Hematopoietic multipotent progenitor cell treated with erythropoietin and hydrocortisone succinate and interleukin-3 and kit ligand, for 4 days (in vitro differentiated cells): ENCODE data around the gene ADIPOR1.
"Not testable (repeated sequence)": the region's sequence is repeated elsewhere in the genome, so short reads cannot be mapped to it uniquely, and the experiment has no call there.

Source experiments
- DNase-seq: peaks from one replicate; pipeline ENCODE4 v3.0.0-alpha.2; 2015

Gene ADIPOR1

GRCh38 chr1:202968351-202968750 is 10.2 kb upstream of the ADIPOR1 start:
- DNase-seq = no peak

GRCh38 chr1:202967684-202968281 is 9.7 kb upstream of the ADIPOR1 start:
- peak; percentile 78 for DNase-seq

GRCh38 chr1:202966006-202966898 is 8.1 kb upstream of the ADIPOR1 start:
- no peak for DNase-seq

- DNase-seq = no peak
Observed at GRCh38 chr1:202965422-202965821, 7.3 kb upstream of the ADIPOR1 start.

- DNase-seq = no peak
Observed at GRCh38 chr1:202964791-202965410, 6.8 kb upstream of the ADIPOR1 start.

GRCh38 chr1:202961220-202961880 is 3.2 kb upstream of the ADIPOR1 start:
- DNase-seq = no peak

- DNase-seq = no peak
Observed at GRCh38 chr1:202959276-202959620, 1.1 kb upstream of the ADIPOR1 start.

- peak; percentile 73 for DNase-seq
Observed at GRCh38 chr1:202958544-202959275, 598 bp upstream of the ADIPOR1 start.

GRCh38 chr1:202956969-202957368 is 1.1 kb downstream of the ADIPOR1 start:
- no peak for DNase-seq

- no peak for DNase-seq
Observed at GRCh38 chr1:202954057-202954745, 3.9 kb downstream of the ADIPOR1 start.

GRCh38 chr1:202953392-202953791 is 4.7 kb downstream of the ADIPOR1 start:
- peak; percentile 41 for DNase-seq

GRCh38 chr1:202952818-202953217 is 5.3 kb downstream of the ADIPOR1 start:
- peak; percentile 73 for DNase-seq

- DNase-seq = no peak
Observed at GRCh38 chr1:202952099-202952498, 6.0 kb downstream of the ADIPOR1 start.

GRCh38 chr1:202951437-202951836 is 6.7 kb downstream of the ADIPOR1 start:
- no peak for DNase-seq

- no peak for DNase-seq
Observed at GRCh38 chr1:202945483-202945882, 12.6 kb downstream of the ADIPOR1 start.

- DNase-seq = peak; percentile 96
Observed at GRCh38 chr1:202944438-202944921, 13.6 kb downstream of the ADIPOR1 start.

- no peak for DNase-seq
Observed at GRCh38 chr1:202942426-202942825, 15.7 kb downstream of the ADIPOR1 start.

GRCh38 chr1:202941372-202941771 is 16.7 kb downstream of the ADIPOR1 start:
- DNase-seq = no peak

GRCh38 chr1:202940561-202940960 is 17.6 kb downstream of the ADIPOR1 start:
- no peak for DNase-seq

GRCh38 chr1:202938287-202938925 is 19.7 kb downstream of the ADIPOR1 start:
- DNase-seq = peak; percentile 15

- not testable (repeated sequence) for DNase-seq
Observed at GRCh38 chr1:202936409-202936808, 21.7 kb downstream of the ADIPOR1 start.
